Activated CD8-positive, alpha-beta memory T cell treated with anti-CD3 and anti-CD28 coated beads, Interleukin-2, amount 50 U/mL, for 1 hour (primary cell): ENCODE measurements around the gene NDUFB10.
A peak's percentile ranks its signal among the peaks of the same experiment; 100 is the strongest.

Experiments
- DNase-seq: peaks from one replicate; pipeline ENCODE4 v3.0.0-alpha.2; 2020; ENCODE audit errors: extremely low read depth

NDUFB10 gene

GRCh38 chr16:2001456-2002355, 42.4 kb downstream of the NDUFB10 start:
- DNase-seq = no peak

- DNase-seq = no peak
Observed at GRCh38 chr16:2002406-2003230, 43.3 kb downstream of the NDUFB10 start.

- DNase-seq = no peak
Observed at GRCh38 chr16:2003231-2003826, 44.0 kb downstream of the NDUFB10 start.

GRCh38 chr16:2003827-2004641, 44.7 kb downstream of the NDUFB10 start:
- peak; percentile 59 for DNase-seq

- no peak for DNase-seq
Observed at GRCh38 chr16:2004795-2005517, 45.6 kb downstream of the NDUFB10 start.

GRCh38 chr16:2005646-2006045, 46.3 kb downstream of the NDUFB10 start:
- no peak for DNase-seq

GRCh38 chr16:2006317-2006716, 47.0 kb downstream of the NDUFB10 start:
- no peak for DNase-seq

GRCh38 chr16:2007081-2007836, 47.9 kb downstream of the NDUFB10 start:
- no peak for DNase-seq

GRCh38 chr16:2008009-2008526, 48.7 kb downstream of the NDUFB10 start:
- no peak for DNase-seq

- no peak for DNase-seq
Observed at GRCh38 chr16:2008631-2009163, 49.4 kb downstream of the NDUFB10 start.

GRCh38 chr16:2009164-2009711, 49.9 kb downstream of the NDUFB10 start:
- no peak for DNase-seq

- no peak for DNase-seq
Observed at GRCh38 chr16:2009791-2010510, 50.6 kb downstream of the NDUFB10 start, which contains the start of gene ZNF598. Gene ZNF598, minus strand, starts transcription at chr16:2009821.
